ENCODE results near the gene AUTS2.

Gene AUTS2

GRCh38 chr7:70457883-70458680 is 859.8 kb downstream of the AUTS2 start:
- DNase-seq, result no peak

- DNase-seq, result no peak
These were observed 860.5 kb downstream of the AUTS2 start for GRCh38 chr7:70458745-70459144.

DNA sequence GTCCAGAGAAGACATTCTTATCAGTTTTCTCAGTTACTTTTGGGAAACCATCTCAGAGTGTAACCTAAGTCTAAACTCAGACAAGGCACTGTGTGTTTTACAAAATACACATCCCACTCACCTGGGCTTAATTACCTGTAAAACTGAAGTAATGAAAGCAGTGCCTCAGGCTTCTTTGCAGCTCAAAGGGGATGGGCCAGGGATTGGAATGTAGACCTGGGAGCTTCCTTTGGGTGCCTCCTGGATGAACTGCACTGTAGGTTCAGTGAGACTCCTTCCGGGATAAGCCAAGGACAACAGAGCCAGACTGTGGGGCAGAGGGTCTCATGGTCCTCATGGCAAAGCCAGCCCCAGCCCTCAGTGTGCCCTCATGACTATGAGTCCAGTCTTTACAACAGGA is 861.3 kb downstream of the AUTS2 start:
- DNase-seq, result no peak

GRCh38 chr7:70460071-70460470 is 861.8 kb downstream of the AUTS2 start:
- DNase-seq, result no peak

GRCh38 chr7:70460562-70460961 is 862.3 kb downstream of the AUTS2 start:
- no peak for DNase-seq

- no peak for DNase-seq
These were observed 865.2 kb downstream of the AUTS2 start for GRCh38 chr7:70463352-70463938.

- DNase-seq, result no peak
These were observed 868.6 kb downstream of the AUTS2 start for GRCh38 chr7:70466725-70467364.

- DNase-seq, result no peak
These were observed 872.5 kb downstream of the AUTS2 start for GRCh38 chr7:70470746-70471145.

DNA sequence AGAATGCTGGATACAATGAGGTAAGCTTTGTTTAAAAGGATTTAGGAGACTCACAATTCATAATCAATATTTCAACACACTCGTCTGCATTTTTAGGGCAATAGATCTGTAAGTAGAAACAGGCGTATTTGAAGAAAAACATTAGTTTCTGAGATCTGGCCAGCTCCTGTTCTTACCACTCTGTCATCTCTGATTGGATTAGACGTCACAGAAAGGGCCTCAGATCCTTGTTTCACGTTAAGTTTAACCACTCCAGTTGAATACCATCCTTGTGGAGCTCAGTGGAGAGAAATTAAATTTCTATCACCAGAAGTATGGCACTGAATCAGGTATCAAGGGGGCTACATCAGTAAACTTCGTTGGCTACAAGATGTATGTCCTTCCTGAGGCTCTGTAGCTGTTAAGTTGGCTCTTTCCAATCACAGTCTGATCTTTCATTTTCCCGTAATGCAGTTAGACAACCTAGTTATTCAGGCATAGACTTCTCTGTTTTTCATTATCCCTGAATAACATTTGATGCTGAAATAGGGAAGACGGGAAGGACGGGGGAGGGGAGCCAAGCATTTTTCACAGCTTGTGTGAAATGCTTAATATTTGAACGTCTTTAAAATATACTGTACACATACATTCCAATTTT is 874.4 kb downstream of the AUTS2 start:
- no peak for DNase-seq

DNA sequence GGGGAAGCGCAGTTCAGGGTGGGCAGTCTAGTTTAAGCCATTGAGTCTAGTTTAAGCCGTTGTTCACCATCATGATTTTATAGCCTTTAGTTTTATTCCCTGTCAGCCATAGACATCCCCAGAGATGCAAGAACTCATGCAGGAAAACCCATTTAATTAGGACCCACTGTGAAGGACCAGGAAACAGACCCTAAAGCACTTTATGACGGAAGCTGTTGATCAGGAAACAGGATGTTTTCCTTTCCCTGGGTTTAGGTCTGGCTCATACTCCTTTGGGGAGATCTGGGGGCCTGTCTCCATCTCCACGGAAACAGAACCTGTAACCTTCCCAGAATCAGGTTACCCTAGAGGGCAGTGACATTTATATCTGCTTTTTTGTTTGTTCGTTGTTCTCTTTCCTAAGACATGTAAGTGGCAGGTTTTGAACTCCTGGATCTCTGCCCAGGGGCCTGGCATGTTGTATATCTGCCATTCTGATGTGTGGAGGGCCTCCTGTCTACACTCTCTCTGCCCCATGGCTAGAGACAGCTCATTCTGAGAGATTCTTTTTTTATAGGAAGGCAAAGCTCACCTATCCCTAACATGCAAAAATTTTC is 876.5 kb downstream of the AUTS2 start:
- no peak for DNase-seq

DNA sequence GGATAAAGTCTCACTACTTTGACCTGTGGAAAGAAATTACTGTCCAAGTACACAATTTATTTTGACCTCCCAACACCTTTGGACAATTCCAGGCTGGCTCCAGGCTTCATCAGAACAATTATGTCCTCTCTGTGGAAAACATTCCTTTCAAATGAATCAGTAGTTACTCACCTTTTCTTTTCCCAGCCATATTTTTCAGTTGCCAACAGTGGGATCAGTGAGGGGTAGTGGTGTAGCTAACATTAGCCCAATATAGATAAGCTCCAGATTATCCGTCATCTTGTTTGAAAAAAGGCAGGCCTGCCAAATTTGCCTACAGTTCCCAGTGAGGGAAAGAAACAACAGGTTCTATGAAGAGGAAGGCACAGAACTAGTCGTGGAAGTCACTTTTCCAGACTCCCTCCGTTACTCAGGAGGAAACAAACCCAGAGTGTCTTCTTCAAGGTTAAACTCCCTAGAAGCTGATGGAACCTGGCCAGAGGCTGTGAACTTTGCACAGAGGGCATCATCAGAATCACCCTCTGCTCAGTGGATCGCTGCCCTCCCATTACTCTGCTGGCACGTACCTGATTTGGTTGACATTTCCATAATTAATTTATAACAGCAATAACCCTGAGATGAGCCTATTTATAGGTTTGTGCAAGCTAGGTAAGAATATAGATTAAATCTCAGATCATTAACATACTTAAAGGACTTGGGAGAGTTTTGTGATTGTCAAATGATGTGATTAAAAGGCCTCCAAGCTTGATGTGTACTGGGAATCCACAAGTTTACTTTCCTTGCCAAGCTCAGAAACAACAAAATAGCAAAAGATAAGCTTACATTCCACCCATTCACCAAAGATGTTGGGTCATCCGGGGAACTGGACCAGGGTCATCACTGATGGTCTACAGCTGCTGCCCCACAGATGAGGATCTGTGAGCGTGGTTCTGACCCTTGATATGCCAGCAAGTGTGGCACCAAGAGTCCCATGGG is 879.0 kb downstream of the AUTS2 start:
- no peak for DNase-seq

DNA sequence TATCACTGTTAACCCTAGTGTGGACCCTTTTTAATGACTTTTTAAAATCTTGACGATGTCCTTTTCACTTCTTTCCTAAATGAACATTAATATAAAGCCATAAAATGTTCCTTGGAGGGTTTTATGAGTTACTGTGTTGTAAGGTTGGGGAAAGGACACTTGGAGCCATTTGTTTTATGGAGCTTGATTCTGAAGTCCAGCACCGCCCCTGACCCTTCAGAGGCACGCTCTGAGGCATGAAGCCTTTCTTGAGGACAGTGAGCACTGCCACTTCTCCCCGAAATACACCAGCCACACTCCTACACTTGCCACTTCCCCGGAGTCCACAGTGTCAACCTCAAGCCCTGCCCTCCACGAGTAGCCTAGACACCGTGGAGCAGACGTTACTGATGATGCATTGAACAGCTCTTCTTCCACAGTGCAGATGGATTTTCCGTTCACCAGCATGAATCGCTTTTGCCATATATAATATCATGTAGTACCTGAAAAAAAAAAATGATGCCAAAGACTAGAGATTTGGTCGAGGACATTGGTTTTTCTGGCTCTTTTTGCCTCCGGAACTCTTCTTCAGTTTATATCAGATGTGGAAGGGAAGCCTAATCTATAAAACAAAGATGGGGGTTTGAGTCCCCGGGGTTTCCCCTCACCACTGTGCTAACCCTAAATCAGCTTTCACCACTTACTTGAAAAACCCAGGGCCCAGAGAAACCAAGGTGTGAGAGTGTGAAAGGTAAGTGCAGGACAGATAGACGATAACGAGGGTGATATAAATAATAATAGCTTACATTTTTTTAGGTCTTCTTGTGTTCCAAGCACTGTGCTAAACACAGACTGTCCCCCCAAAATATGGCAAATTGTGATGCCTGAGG is 881.1 kb downstream of the AUTS2 start:
- no peak for DNase-seq

- no peak for DNase-seq
These were observed 882.8 kb downstream of the AUTS2 start for GRCh38 chr7:70480927-70481569.

DNA sequence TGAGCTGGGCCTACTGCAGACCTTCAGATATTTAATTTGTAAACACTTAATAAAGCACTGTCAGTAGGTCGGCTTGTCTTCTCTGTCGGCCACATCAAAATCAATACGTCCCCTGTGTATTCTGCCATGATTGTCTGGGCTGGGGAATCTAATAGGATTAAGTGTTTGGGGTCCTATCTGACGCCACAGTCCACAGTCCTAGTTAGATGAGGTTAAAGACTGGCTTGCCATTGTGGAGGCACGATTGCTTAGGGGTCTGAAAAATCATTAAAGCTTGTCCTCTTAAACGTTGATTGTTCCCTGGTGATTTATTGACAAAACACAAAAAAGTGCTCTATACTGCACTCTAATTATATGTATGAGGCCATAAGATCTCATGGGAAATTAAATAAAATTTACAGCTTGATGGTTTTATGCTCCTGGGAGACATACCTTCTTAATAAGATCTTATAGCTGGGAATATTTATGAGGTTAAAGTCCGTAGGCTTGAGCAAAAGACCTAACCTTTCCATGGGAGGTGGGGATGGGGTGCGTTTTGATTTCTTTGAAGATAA is 883.4 kb downstream of the AUTS2 start:
- no peak for DNase-seq

- no peak for DNase-seq
These were observed 886.0 kb downstream of the AUTS2 start for GRCh38 chr7:70484255-70484654.

- no peak for DNase-seq
These were observed 888.7 kb downstream of the AUTS2 start for GRCh38 chr7:70486977-70487376.

- DNase-seq, result no peak
These were observed 889.2 kb downstream of the AUTS2 start for GRCh38 chr7:70487428-70487827.

- no peak for DNase-seq
These were observed 889.6 kb downstream of the AUTS2 start for GRCh38 chr7:70487886-70488285.

- DNase-seq, result no peak
These were observed 891.5 kb downstream of the AUTS2 start for GRCh38 chr7:70489813-70490212.

- no peak for DNase-seq
These were observed 894.4 kb downstream of the AUTS2 start for GRCh38 chr7:70492625-70493024.
